GM19397 (cell line): ENCODE measurements around the gene CYP2U1.
"Not testable (repeated sequence)": the region's sequence is repeated elsewhere in the genome, so short reads cannot be mapped to it uniquely, and the experiment has no call there.

Source experiments
- ATAC-seq: cut with Tn5 transposase; IDR thresholded peaks from one replicate; pipeline ENCODE4 v1.9.1; 2021; ENCODE audit warnings: mild to moderate bottlenecking, moderate library complexity; ENCODE audit not compliant: unreplicated experiment

The CYP2U1 gene

DNA sequence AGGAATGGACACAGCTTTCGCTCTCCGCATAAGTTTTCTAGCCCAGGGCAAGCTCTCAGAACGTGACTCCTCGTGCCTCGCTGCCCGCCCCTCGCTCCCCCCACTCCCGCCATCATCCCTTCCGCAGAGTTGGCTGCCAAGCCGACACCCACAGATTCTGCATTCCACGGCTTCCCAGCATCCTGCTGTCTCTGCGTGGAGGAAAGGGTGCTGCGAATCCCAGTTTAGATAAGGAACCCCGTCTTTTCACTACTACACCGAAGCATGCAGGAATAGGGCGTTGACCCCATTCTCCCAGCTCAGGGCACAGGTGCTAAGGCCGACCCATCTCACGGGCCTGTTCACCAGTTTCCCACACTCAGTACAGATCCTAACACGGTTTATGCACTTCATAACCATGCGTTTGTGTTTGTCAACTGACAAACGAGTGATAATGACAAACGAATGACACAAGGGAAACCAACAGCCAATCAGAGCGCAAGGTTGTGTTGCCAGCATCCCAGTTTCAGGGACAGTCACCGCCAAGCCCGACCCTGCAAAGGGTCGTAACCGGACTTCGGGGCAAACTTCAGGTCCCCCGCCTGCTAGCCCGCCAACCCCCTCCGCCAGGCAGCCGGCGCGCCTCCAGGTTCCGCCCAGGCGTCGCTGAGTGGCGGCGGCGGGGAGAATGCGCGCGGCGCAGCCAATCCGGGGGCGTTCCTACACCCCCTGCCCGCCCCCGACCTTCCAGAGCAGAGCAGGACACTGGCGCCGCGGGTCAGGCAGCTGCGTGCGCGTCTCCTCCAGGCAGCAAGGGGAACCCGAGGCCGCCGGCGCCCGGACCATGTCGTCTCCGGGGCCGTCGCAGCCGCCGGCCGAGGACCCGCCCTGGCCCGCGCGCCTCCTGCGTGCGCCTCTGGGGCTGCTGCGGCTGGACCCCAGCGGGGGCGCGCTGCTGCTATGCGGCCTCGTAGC is at the start of gene CYP2U1:
Gene CYP2U1, plus strand, starts transcription at position 729 of the 954 bp plus-strand sequence. Its CDS starts 95 bp downstream, at position 824.
- peak; percentile 97 for ATAC-seq

DNA sequence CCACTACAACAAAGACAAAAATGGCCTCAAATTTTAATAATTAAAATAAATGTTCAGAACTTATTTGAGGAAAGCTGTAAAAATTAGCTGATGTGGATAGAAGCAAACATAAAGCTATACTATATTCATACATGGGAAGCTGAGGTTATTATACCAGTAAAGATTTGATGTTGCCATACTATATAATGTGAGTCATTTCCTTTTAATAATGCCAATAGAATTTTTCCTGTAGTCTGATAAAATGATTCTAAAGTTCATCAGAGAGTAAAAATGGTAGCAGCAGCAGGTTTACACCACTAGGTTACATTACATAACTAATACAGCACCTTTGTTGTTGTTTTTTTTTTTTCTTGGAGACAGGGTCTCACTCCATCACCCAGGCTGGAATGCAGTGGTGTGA is 45.5 kb upstream of the CYP2U1 start:
- no peak for ATAC-seq

DNA sequence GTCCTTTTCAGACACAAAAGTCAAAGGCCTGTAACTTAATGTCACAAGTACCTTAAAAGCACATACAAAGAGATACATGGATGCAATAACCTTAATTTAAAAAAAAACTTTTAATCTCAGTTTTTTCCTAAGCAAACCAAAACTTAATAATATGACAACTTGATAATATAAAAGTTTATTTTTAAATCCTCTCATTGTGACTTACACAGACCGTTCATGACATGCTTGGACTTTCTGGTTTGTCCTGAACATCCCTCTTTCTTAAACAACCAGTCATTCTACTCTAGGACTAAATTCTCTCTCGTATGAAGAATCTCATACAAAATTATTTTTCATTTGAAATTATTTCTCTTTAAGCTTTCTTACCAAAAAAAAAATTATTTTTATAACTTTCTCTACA is 43.1 kb upstream of the CYP2U1 start:
- no peak for ATAC-seq

DNA sequence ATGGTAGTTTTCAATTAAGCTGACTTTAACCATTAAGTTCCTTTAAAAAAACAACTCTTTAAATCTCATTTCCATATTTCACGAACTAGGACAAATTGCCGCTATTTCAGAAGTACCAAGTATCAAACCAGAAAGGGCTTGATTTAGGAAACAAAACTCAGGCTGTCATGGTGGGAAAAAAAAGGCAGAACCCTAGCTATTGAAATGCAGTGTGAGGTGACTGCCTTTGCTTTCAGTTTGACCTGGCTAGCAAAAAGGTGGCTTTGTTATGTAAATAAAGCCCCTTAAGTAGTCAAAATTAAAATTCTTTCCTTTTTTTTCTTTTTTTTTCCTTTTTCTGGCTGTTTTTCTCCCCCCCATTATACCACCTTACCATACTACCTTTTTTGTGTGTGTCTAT is 40.6 kb upstream of the CYP2U1 start:
- ATAC-seq: no peak

DNA sequence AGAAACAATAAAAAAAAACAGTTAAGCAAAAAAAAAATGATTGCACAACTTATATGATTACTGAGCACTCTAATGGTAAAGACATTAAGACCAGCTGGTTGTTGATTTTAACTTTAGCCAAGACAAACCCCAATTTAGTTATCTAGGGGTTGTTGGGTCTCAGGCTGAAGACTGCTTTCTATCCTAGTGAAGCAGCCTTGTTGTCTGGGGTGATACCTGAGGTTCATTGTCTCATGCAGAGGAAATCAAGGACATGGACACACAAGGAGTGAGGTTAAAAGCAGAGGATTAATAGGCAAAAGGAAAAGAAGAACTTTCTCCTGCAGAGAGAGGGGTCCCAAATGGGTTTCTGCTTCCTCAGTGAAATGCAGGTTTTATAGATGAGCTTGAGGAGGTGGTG is 40.0 kb upstream of the CYP2U1 start:
- ATAC-seq: no peak

DNA sequence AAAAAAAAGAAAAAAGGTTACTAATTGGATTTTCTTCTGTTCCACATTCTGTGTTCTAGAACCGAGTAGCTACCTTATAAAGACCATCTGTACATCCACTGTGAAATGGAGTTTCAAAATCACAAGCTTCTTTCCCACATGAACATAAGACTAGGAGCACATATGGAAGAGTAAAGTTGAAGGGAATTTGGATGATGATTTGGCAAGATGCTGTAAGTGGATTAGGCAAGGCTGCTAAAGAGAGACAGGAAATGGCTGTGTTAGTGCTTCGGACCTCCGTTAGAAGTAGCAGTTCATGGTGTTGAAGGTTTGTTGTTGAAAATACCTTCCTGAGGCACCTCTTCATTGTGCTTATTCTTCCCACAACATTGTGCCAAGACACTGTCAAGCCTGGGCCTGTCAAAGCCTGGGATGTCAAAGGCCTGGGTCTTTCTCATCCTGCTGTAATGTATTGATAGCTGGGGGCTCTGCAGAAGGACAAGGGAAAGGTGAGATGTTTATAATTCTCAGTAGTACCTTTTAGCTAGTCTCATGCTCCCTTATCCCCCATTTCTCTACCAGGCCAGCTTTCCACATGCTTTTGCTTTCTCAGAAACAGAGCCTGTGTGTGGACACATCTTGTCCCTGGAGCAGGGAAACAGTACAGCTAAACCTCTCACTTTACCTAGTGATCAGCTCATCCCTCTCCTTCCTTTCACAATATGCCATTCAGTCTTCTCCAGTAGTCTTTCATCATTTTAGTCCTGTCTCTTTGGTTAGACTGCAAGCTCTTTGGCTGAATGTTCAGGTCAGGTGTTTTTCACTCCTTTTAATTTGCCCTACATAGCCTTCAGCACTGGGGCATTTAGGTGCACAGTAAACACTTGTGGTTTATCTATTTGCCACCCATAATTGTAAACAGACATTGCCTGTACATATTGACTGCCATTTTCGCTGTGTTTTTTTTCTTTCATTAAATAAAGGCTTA is 37.9 kb upstream of the CYP2U1 start:
- ATAC-seq: no peak

DNA sequence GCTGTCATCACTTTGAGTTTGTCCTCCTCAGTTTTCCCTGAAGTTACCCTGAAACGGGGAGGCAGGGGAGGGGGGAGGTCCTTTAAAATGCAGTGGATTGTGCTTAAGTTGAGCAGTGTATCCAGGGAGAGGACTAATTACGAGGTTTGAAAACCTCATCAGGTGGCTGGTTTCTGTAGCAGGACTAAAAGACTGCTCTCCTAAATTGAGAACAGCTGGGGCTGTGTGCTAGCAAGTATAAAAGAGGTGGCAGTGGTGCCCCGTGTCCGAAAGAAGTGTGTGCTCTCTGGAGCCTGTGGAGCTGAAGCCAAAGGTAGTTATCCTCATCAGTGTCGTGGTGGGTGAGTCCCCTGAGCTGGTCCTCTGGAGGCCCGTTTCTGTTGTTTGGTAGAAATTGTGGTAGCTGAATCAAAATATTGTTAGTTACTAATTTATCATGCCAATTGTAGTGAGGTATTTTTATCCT is 37.2 kb upstream of the CYP2U1 start:
- no peak for ATAC-seq

DNA sequence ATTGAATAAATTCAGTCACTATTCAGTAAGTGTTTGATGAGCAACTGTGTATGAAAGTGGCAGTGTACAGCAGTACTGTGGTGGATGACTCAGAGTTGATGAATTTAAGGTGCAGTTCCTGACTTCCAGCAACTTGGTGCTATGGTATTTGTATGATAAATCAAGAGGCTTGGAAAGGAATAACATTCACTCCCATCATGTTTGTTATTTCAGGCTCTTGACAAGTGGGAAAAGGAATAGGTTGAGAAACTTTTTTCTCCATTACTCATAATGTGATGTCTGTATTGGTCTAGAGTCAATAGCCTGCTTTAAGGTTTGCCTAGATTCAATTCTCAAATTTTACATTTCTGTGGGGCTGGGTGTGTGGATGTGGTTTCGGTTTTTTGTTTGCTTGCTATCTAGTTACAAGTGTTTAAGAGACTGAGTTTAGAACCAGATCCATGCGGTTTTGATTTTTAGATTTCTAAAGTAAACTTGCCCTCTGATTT is 35.1 kb upstream of the CYP2U1 start:
- ATAC-seq: no peak

DNA sequence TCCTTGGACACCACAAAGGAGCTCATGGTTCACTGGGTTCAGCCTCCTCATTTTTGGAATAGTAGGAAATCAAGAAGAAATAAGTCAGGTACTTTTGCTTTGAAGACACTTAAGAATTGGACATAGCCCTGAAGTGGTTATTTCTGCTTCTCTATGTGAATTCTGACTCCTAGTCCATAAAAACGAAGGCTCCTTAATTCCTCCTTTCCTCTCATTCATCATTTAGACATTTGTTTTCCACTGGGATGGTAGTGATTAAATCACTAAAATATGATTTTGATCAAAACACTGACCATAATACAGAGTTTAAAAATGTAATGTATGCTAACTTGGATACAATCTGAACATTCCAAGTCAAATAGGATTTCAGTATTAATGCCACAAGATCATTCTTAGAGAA is 34.7 kb upstream of the CYP2U1 start:
- no peak for ATAC-seq

DNA sequence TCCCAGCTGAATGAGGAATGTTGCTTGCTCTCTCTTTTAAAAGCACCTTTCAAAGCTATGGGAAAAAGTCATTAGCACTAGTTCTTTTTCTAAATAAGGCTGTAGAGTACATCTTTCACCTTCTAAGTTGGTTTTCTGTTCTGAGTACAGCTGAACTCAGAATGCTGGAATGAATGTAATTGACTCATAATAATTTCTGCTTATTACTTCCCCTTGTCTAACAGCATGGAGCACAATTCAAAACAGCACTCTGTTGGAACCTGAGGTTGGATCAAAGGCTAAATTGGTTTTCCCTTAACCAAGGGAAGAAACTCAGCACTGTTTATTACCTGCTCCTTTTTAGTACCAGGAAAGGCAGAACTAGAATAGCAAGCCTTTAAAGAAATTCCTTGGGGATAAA is 33.5 kb upstream of the CYP2U1 start:
- no peak for ATAC-seq

DNA sequence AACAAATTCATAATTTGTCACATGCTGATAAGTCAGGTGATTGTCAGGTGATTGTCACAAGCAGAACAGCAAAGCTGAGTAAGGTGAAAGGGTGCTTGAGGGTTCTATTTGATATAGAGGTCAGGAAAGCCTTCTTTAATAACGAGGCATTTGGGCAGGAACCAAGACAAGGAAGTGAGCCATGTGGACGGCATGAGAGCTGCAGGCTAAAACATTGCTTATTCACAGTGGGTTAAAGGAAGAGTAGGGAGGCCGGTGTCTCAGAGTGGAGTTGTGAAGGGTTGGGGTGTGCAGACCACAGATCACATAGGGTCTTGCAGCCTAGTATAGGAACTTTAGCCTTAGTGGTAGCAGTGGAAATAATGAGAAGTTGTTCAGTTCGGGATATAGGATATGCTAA is 31.3 kb upstream of the CYP2U1 start:
- no peak for ATAC-seq

DNA sequence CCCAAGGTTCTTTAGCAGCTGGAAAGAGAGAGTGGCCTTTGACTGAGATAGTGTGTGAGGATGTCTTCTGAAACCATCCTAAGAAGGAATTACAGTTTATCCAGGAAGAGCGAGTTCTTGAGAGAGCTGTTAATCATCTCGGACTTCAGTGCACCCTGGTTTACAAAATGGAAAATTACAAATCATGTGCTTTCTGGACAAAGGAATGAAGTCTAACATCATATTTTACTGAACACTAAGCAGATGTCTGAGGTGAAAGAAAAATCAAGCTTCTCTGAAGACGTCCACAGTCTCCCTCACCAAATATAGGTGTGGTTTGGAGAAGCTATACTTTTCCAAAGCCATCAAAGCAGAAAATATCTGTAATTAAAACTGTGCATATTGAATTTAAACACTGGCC is 30.8 kb upstream of the CYP2U1 start:
- no peak for ATAC-seq

DNA sequence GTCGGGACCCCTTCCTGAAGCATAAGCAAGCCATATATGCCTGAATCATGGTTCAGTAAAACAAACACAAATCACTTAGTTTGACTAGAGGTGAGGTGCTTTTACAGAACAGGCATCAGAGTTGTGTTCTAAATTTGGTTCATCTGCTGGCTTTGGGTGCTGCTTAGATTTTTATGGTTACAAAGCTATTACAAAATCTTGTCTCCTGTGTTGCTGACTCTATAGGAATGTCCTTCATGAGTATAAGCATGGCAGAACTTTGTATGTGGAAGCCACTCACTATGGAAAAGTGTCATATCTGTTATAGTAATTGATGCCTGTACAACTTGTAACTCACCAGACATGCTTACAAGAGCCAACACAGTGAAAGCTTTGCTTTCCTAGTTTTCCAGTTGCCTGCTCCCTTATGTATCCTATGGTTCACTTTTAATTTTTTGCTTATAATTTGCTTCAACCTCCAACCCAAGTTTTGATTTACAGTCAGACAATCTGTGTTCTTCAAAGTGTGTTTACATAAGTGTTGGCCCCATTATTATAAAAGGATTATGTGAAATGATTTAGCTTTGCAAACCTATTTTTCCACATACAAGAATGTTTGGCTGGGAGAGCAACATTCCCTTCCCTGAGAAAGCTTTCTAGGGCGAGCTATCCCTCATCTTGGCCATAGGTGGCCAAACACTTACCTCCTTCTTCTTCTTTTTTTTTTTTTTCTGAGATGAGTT is 30.0 kb upstream of the CYP2U1 start:
- ATAC-seq: no peak

DNA sequence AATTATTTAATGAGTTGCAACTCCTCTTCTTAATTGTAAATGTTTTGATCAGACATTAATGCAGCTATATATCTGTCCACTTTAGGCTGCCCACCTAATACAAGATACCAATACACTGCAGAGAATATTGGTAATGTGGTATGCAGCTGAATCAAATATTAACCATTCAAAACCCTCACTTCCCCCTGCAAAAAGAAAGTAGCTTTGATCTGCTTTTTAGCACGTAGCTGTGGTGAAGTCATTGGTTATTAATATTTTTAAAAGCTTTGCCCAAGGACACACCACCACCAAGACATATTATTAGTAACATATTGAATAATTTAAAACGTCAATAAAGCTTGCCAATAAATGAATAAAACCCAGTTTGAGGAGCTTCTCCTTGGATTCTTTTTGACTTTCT is 28.6 kb upstream of the CYP2U1 start:
- ATAC-seq: peak; percentile 87

DNA sequence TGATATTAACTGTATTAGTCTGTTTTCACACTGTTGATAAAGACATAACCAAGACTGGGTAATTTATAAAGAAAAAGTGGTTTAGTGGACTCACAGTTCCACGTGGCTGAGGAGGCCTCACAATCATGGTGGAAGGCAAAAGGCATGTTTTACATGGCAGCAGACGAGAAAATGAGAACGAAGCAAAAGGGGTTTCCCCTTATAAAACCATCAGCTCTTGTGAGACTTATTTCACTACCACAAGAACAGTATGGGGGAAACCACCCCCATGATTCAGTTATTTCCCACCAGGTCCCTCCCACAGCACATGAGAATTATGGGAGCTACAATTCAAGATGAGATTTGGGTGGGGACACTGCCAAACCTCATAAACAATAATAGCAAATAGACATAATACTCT is 26.3 kb upstream of the CYP2U1 start:
- not testable (repeated sequence) for ATAC-seq

DNA sequence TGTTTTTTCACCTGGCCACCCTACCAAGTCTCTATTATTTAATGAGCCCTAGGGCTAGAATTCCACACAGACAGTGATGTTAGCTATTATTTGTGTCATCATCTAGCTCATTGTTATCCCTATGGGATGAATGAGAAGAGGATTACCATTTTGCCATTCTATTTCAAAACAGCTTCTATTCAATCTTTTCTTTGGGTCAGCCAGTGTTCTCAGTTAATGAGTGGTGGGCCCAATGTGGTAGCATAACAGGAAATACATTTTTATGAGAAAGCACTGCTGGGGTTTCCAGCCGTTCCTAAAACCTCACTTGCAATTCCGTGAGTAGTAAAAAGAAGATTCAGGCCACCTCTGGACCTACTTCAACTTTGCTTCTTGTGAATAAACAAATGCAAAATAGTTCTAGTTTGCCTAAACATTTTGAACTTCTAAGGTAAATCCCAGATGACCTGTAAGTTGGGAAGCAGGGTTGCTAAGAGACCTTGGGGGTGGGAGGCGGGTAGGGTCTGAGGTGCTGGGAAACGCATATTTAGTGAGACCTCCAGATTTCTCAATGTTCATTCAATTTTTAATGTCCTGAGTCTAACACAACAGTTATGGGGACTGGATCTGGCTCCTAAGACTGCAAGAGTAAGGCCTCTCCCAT is 24.8 kb upstream of the CYP2U1 start:
- ATAC-seq: no peak

DNA sequence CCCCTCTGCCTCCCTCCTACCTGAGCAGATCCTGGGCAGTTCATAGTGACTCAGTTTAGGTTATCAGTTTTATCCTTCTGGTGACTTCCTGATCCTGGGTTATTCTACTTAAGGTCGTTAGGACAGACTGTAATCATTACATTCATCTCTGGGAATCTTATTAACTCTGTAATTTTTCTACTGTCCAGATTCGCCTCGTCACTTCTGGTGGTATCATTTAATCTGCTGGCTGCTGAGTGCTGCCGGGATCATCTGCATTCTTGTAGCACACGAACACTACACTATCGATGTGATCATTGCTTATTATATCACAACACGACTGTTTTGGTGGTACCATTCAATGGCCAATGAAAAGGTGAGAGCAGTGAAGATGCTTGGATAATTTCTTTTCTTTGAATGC is 23.0 kb upstream of the CYP2U1 start:
- ATAC-seq: no peak

DNA sequence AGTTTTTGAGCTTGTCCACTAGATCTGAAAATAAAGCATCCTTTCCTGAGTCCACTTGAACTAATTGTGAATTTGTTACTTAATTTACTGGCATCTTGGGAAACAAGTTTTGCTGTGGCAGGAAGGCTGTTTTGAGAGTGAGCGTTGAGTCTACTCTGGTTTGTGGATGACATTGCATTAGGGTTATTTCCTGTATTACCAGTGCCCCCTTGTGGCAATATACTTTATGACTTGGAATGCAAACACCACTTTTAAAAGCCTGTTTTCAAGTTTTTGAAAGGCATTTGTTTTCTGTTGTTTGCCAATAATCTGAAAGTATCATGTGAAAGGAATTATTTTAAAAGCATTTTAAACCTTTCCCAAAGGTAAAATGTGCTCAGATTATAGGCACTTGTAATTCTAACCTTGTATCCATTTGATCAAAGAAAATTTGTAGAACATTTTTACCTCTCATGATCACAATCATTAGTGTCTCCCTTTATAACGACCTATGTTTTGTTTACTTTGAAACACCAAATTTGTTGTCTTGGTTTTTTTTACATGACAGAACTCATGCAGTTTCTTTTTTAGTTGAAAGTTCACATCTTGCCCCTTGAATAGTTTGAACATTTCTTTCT is 18.0 kb upstream of the CYP2U1 start:
- peak; percentile 77 for ATAC-seq

DNA sequence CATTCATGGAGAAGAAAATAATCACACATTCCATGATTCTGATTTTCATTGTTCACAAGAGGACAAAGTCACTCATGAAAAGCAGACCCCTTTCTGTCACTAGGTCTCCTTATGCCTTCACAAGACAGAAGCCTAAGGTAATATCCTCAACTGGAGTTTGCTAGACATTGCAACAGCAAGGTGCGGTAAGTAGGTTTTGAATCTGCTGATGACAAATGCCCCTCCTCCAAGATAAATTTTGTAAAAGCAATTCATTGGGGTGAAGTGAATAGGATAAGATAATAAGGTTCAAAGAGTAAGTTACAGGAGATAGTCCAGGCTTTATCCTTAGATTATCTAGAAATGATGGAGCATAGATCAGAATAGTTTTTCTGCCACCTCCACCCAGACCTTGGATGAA is 16.1 kb upstream of the CYP2U1 start:
- ATAC-seq: no peak

DNA sequence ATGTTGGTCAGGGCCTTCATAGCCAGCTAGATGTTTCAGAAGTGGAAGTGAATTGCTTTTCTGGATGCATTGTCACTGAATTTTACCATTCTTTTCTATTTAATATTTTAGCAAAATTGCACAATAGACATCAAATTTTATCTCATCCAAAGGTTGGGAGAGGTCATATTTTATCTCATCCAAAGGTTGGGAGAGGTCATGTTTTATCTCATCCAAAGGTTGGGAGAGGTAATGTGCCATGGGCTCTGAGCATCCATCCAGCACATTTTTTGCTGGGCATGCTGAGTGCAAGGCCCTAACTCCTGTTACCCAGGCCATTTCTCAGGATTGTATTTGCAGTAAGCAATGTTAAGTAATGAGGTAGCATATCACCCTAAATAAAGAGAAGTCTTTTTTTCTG is 14.7 kb upstream of the CYP2U1 start:
- ATAC-seq: no peak
